Stimulated activated CD8-positive, alpha-beta memory T cell treated with anti-CD3 and anti-CD28 coated beads, Interleukin-12 subunit alpha, Interleukin-12 subunit beta, amount 100 ng/mL, for 24 hours (primary cell): ENCODE data around the gene TMEM106B.
"Not testable (repeated sequence)": the region's sequence is repeated elsewhere in the genome, so short reads cannot be mapped to it uniquely, and the experiment has no call there.

ENCODE experiments used
- DNase-seq: peaks from one replicate; pipeline ENCODE4 v3.0.0-alpha.2; 2020; ENCODE audit errors: extremely low read depth

TMEM106B gene

DNA sequence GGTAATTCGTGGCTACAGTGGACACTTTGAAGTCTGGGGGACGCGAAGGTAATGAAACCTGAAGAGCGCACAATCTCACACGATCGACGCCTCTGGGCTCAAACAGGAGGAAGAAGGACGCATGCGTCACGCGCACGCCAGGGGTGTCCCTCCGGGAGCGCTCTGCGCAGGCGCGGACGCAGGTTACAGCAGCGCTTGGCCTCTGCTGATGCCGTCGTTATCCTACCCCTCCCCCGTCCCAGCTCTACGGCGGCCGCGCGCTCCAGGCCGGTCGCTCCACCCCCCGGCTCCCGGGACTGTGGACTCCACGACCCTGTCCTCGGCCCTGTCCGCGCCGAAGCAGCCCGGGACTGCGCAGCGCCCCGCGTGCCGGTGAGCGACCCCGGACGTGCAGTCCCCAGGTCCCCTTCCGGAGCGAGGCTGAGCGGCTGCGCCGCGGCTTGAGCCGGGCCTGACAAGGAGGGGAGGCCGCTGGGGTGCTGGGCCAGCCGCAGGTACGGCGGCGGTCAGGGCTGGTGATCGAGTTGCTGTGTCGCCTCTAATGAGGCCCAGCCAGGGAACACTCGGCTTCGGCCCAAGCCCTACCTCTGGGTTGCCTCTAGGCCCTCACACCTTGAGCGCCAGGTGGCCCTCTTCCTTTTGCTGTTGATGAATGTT, at the start of gene TMEM106B:
TSS of gene TMEM106B (plus strand) at position 241 of the 657 bp plus-strand sequence. CDS start 3,517 bp downstream, outside the sequence.
- DNase-seq, result peak; percentile 97

DNA sequence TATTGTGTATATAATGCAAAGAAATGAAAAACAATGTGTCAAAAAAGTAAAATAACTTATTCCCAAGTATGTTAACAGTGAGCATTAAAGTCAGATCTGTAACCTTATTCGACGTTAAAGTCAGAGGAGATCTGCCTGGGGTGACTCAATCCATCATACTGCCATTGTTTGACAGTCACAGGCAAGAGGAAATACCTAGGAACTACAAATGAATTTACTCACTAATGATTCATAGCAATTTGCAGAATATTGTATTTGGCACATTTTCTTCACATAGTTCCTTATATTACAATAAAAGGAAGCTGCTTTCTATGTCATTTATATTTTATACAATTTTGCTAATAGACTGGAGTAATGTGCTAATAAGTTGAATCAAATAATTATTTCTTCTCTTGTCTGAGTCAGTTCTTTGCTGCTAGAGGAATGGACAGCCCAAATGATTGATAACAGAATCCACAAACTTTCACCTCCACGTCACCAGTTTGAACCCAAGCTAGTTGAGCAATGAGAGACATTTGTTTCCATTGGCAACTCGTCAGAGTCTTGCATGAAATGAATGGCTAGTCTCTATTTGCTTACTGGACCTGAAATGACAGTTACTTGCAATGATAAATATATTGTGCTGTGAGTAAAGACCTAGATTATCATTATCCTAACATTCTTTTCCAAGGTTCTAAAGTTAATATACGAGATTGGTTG, 48.5 kb upstream of the TMEM106B start:
- DNase-seq, result no peak

DNA sequence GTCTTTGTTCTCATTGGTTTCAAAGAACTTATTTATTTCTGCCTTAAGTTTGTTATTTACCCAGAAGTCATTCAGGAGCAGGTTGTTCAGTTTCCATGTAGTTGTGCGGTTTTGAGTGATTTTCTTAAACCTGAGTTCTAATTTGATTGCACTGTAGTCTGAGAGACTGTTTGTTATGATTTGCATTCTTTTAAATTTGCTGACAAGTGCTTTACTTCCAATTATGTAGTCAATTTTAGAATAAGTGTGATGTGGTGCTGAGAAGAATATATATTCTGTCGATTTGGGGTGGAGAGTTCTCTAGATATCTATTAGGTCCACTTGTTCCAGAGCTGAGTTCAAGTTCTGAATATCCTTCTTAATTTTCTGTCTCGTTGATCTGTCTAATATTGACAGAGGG, 43.0 kb upstream of the TMEM106B start:
- not testable (repeated sequence) for DNase-seq

DNA sequence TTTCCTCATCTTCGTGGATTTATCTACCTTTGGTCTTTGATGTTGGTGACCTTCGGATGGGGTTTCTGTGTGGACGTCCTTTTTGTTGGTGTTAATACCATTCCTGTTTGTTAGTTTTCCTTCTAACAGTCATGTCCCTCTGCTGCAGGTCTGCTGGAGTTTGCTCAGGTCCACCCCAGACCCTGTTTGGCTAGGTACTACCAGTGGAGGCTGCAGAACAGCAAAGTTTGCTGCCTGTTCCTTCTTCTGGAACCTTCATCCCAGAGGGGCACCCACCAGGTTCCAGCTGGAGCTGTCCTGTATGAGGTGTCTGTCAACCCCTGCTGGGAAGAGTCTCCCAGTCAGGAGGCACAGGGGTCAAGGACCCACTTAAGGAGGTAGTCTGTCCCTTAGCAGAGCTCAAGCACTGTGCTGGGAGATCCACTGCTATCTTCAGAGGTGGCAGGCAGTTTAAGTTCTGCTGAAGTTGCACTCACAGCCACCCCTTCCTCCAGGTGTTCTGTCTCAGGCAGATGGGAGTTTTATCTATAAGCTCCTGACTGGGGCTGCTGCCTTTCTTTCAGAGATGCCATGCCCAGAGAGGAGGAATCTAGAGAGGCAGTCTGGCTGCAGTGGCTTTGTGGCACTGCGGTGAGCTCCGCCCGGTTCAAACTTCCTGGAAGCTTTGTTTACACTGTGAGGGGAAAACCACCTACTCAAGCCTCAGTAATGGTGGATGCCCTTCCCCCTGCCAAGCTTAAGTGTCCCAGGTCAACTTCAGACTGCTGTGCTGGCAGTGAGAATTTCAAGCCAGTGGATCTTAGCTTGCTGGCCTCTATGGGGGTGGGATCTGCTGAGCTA, 40.9 kb upstream of the TMEM106B start:
- DNase-seq, result not testable (repeated sequence)

DNA sequence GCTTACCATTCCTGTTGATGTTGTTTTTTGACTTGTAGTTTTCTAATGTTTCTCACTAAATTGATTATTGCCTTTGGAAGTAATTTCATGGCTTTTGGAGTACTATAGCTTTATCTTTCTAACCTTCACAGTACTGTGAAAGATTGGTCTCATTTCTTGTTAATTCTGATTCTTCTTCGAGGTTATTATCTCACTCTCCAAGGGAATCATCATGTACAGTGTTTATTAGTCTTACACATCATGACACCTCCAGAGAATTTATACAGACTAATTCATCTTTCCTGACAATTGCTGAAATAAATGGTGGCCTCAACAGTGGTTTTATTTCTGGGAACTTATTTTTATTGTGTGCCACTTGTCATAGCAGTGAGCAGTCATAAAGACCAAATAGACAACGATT, 37.4 kb upstream of the TMEM106B start:
- DNase-seq, result no peak

DNA sequence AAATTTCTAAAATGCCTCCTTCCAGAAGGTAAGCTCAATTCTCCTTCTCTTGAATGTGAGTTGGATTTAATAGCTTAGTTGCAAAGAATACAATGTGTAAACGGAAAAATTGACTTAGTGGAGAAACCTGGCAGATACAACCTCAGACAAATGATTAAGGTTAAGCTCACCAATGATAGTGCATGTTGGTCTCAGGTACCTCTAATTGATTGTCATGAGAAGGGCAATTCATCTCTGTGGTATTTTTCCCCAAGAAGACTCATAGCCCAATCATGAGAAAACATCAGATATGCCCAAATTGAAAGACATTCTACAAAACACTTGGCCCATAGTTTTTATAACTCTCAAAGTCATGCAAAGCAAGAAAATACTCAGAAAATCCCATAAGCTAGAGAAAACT, 36.2 kb upstream of the TMEM106B start:
- no peak for DNase-seq

DNA sequence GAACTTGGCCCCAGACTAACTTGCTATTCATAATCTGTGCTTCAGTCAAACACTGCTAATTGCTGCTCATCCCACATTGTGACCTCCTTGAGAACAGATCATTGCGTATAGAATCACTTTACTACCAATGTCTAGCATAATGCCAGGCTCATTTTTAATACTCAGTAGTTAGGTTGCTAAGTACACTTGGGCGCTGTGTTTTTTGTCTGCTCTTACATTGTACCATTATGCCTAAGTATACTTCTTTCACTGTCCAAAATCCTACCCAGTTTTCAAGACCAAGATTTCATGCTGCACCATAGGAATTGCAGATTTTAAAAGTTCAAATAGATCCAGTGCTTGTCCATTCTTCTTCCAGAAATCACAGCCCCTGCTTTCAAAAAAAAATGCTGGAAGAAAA, 32.8 kb upstream of the TMEM106B start:
- DNase-seq, result no peak

DNA sequence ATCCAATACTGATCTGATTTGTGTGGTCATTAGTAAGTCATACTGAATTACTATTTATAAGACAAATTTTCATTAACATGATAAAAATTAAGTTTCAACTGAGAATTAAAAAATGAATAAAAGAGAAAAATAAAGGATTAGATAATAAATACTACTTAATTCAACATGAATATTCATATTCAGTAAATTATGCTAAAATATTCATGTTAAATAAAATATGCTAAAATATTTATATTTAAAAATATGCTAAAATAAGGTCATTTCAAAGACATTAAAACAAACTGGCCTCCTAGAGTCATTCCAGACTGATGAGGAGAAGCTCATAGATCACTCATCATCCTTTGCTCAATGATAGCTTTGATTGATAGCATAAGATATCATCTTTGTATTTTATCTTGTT, 16.7 kb upstream of the TMEM106B start:
- no peak for DNase-seq

DNA sequence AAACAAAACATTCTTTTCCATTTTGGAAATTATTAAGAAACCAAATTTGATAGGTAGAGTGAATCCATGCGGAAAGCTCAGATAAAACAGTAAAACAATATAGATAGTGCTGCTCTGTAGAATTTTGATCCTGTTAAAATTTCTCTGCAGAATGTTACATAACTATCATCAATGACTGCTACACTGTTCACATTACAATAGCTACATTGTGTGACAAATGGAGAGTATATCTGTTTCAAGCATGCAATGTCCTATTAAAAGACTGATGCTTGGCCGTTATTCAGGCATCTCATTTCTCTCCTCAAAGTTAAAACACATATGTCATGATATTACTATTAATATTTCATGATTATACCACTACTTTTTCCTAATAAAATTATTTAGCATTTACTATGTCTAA, 14.7 kb upstream of the TMEM106B start:
- DNase-seq, result no peak

DNA sequence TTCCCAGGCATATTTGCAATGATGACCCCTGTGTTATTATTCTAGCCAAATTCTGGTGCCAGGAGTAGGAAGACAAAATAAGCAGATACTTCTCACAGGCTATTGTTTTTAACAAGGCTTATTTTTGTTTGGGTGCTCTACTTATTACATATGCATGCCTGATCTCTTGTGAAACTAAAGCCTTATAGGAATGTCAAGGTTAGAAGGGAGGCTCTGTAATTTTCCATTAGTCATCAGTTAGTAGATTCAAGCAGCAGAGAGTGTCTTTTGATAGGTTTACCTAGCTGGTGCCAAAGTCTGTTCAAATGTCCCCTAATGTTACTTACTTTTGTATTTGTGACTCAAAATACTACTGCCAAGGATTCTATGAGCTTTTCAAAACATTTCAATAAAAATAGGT, 11.7 kb upstream of the TMEM106B start:
- no peak for DNase-seq

DNA sequence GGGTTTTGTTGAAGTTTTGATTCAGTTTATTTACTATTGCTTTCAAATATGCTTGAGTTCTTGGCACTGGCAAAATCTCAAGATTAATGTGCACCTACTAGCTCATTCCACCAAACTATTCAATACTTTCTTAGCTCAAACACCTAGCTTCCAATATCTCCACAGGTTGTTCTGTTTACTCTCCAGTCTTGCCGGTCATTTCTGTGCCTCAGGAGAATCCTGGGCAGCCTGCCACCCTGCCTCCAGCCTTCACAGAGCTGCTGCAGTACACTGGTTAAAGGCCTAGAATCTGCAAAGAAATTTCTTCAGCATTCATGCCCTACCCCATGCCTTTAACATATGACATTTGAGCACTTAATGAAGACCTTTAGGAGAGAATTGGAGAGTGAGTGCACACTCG, 4.0 kb upstream of the TMEM106B start:
- no peak for DNase-seq

DNA sequence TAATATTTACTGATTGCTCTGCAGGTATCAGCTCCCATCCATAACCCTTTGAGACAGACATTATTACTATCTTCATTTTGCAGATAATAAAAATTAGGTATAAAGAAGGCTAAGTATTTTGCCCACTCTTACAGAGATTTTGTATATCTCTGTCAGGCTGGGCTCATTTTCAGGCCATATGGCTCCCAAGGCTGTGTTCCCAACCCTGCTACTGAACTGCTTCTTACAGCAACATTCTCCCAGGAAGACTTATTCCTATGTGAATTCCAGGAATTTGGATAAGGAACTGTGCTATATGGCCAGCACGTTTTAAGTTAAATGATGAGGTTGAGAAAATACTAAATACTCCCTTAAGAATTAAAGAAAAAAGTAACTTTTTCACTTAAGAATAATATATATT, 1.9 kb upstream of the TMEM106B start:
- no peak for DNase-seq

DNA sequence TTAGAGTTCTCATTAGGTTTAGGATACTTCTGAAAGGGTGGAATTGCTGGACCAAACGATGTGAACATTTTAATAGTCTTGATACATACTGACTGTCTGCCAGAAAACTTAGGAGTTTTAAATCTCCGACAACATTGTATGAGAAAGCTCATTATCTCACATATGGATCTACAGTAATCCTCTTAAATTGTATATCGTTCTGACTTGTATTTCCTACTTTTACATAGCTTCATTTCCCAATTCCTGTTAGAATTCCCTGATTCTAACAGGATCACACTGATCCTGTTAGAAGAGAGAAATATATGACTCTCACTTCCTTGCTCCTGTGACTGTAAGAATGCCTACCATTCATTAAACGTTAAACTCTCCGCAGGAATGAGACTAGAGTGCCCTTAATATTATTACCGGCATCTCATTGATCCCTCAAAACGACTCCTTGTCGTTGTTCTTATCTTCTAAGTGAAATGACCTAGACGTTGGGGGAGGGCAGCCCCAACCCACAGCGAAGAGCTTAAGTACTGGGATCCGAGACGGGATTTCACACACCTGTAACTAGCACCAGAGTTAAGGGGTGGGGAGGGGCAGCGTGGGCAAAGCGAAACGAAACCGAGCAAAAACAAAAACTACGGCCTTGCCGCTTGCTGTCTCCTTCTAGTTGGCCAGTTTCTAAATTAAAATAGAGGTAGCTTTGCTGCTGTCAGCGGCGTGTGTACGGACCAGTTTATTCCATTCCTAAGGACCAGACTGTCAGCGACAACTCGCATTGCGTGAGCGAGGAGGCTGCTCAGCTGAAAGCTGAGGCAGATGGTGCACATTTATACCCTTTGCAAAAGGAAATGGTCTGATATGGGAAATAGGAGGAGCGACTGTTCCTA, 678 bp upstream of the TMEM106B start:
- no peak for DNase-seq

DNA sequence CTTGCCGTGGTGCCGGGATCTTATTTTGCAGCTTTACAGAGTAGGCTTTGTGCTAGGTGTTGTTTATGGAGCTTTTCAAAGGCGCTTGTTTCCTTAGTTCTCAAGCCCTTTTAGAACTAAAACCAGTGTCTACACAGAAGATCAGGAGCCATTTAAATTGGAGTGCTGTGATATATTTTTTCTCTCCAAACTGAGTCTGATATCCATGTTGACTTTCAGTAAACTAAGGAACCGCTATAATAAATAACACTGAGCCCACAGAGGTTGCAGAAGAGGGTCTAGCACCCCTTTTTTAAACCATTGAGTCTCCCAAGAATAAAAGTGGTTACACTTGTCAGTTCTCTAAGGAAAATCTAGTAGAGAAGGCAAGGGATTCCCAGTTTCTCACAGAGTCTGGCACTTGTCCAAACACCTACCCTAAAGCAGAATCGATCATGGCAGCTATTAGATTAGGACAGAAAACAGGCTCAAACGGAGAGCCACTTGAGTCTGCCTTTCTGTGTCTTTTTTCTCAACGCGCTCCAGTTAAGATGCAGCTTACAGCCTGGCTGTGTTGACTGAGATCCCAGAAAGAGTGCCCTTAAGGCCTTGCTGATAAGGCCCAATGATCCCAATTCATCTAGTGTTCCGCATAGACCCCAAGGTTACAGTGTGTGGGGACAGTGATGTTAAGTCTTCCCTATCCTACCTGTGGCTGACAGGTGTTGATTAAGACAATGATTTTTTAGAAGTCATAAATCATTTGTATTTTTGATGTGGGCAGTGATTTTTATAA, 804 bp downstream of the TMEM106B start:
- DNase-seq, result no peak

DNA sequence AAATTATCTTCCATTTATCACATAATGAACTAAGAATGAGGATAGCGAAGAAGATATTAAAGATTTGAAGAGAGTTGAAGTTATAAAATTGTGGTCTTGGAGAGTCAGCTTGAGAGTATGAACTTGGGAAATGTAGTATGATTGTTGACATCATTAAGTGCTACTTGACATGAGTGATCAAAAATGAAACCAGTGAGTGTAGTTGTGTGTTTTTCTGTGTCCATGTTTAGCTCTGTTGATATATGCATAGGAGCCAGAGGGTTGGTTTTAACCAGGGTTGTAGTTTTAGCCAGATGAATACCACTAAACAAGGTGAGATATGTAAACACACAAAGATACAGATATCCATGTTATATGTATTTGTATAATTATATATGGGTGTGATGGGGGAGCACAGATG, 6.2 kb downstream of the TMEM106B start:
- no peak for DNase-seq

DNA sequence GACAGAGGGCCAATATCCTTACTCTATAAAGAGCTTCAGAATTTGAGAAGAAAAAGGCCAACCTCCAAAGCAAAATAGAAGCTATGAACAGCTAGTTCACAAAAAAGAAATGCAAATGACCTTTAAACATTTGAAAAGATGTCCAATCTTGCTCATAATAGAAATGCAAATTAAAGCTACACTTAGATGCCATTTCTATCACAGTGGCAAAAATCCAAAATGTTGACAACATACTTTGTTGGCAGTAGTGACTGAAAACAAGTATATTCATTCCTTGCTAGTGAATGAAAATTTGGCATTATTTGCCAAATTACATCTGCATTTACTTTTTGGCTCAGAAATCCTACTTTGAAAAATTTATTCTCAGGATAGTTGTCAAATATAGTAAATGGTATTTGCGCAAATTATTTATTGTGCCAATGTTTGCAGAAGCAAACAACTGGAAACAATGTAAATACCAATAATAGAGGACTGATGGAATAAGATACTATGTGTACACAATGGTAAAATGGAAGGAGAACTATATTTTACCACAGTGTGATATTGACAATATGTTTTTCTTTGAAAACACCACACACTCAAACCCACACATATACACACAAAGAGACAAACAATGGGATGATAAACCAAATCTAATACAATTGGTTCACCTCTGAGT, 9.4 kb downstream of the TMEM106B start:
- no peak for DNase-seq

DNA sequence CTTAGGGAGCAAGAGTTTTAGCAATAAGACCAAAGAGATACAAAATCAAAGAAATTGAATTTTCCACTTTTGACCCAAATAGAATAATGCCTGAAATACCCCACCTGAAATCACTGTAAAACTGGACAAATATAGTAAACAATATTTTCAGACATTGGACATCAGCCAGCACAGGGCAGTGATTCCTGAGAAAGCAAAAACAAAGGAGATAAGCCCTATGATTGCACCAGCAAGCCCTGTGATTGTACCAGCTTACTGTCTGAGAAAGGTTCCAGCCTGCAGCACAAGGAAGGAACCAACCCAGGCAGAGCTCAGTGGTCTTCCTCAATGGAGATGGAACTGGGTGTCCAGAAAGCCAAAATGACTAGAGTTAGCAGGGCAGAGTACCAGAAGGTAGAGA, 10.3 kb downstream of the TMEM106B start:
- DNase-seq, result no peak

DNA sequence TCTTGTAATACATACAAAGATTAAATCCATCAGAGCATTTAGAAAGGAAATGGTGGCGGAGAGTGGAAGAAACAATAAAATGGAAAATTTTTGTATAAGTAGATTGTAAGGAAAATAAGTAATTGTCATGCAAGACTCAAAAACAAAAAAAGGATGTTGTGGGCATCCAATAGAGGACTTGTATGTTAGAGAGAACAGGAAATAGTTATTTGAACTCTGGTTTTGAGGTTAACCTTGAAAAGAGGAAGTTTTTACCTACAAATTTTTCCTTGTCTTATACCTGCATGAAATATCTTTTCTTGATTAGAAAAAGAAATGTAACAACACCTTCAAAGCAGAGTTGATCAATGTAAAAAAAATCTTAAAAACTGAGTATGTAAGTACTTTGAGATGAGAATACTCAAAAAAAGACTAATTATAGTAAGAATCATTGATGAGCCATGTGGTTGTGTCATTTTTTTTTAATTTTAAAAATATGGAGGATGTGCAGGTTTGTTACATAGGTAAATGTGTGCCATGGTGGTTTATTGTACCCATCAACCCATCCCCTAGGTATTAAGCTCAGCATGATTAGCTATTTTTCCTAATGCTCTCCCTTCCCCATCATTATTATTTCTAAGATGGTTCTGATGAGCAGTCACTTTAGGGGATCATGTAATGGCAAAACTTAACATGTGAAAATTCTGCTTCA, 11.9 kb downstream of the TMEM106B start:
- no peak for DNase-seq

DNA sequence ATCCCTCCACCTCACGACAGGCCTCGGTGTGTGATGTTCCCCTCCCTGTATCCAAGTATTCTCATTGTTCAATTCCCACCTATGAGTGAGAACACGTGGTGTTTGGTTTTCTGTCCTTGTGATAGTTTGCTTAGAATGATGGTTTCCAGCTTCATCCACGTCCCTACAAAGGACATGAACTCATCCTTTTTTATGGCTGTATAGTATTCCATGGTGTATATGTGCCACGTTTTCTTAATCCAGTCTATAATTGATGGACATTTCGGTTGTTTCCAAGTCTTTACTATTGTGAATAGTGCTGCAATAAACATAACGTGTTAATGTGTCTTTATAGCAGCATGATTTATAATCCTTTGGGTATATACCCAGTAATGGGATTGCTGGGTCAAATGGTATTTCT, 13.9 kb downstream of the TMEM106B start:
- DNase-seq, result not testable (repeated sequence)

DNA sequence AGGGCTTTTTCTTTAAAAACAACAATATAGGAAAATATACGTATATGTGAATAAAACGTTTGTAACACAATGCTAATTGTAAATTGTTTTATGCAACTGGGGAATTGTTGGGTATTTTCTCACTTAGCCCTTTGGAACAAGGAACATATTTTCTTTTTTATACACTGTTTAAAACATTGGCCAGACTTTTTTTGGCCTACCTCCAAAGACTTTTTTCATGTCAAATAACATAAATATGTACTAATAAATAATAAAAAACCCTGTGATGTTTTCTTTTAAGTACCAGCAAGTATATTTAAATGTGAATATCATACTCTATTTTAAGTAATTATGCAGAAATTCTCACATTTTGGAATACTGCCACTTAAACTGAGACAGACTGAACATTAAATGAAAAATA, 15.7 kb downstream of the TMEM106B start:
- DNase-seq, result no peak
